DOHH2 (cell line): Measurements from ENCODE around the gene PMM2.

Experiments
- H3F3A ChIP-seq: fragments of 200-600 bp; sonication (generic), shearing (Covaris generic); 2 replicates; pipeline ENCODE4 v1.6.0; 2016; ENCODE audit warnings: antibody characterized with exemption, mild to moderate bottlenecking; ENCODE audit not compliant: control insufficient read depth, insufficient read depth
- H3K27ac ChIP-seq: fragments of 200-600 bp; sonication (generic); 2 replicates; pipeline ENCODE4 v1.5.1; 2014; ENCODE audit warnings: low read depth, mild to moderate bottlenecking, low read length, moderate library complexity
- H3K27me3 ChIP-seq: fragments of 200-600 bp; sonication (generic); 2 replicates; pipeline ENCODE4 v1.6.1; 2014; ENCODE audit warnings: mild to moderate bottlenecking, low read length, mixed read lengths; ENCODE audit not compliant: control insufficient read depth
- H3K36me3 ChIP-seq: fragments of 200-600 bp; sonication (generic); 2 replicates; pipeline ENCODE4 v1.6.1; 2014; ENCODE audit warnings: mild to moderate bottlenecking, low read length, moderate library complexity, mixed read lengths; ENCODE audit not compliant: control insufficient read depth
- H3K4me1 ChIP-seq: fragments of 200-600 bp; sonication (generic); 2 replicates; pipeline ENCODE4 v1.6.1; 2014; ENCODE audit warnings: mild to moderate bottlenecking, low read length, mixed read lengths; ENCODE audit not compliant: control insufficient read depth
- H3K4me2 ChIP-seq: fragments of 200-600 bp; sonication (generic); 2 replicates; pipeline ENCODE4 v1.6.0; 2014; ENCODE audit warnings: mild to moderate bottlenecking, low read length, moderate library complexity
- H3K4me3 ChIP-seq: fragments of 200-600 bp; sonication (generic); 2 replicates; pipeline ENCODE4 v1.5.1; 2014; ENCODE audit warnings: mild to moderate bottlenecking, low read length, mixed read lengths
- H3K79me2 ChIP-seq: fragments of 200-600 bp; sonication (generic); 2 replicates; pipeline ENCODE4 v1.6.1; 2014; ENCODE audit warnings: mild to moderate bottlenecking, low read length, mixed read lengths; ENCODE audit not compliant: control insufficient read depth
- H3K9me2 ChIP-seq: fragments of 200-600 bp; sonication (generic); replicated peaks from 2 replicates; pipeline ENCODE4 v1.6.1; 2014; ENCODE audit warnings: mild to moderate bottlenecking, low read length, mixed read lengths; ENCODE audit not compliant: control insufficient read depth
- H3K9me3 ChIP-seq: fragments of 200-600 bp; sonication (generic); 2 replicates; pipeline ENCODE4 v1.6.1; 2014; ENCODE audit warnings: antibody characterized with exemption, low read length, mixed read lengths; ENCODE audit not compliant: control insufficient read depth, insufficient read depth
- H4K20me1 ChIP-seq: fragments of 200-600 bp; sonication (generic); 2 replicates; pipeline ENCODE4 v1.6.0; 2014; ENCODE audit warnings: low read depth, mild to moderate bottlenecking, antibody characterized with exemption, low read length, moderate library complexity; ENCODE audit not compliant: control insufficient read depth, insufficient read depth
- CTCF ChIP-seq: fragments of 200-600 bp; sonication (generic); IDR thresholded peaks from one replicate; pipeline ENCODE4 v1.5.1; 2014; ENCODE audit warnings: antibody characterized with exemption, mild to moderate bottlenecking, low read depth, low read length; ENCODE audit not compliant: poor library complexity, severe bottlenecking
- EZH2phosphoT487 ChIP-seq: fragments of 200-600 bp; sonication (generic); IDR thresholded peaks from 2 replicates; pipeline ENCODE4 v1.6.1; 2017; ENCODE audit warnings: borderline replicate concordance, mild to moderate bottlenecking, antibody characterized with exemption, low read length, moderate library complexity, mixed read lengths

The PMM2 gene

GRCh38 chr16:8760021-8760420, 37.6 kb upstream of the PMM2 start:
- Histone ChIP-seq H3F3A (no peaks in the 10 kb centered on the region), H3K36me3 (no peaks in the 10 kb centered on the region), H3K9me2 (no peaks in the 10 kb centered on the region), H3K9me3 (no peaks in the 10 kb centered on the region), H3K4me1 (no peaks in the 10 kb centered on the region), H3K79me2 (no peaks in the 10 kb centered on the region), H3K27ac (no peak overlapping the region), H3K4me3 (no peak overlapping the region), H3K27me3 (no peaks in the 10 kb centered on the region), H3K4me2 (no peak overlapping the region), H4K20me1 (no peaks in the 10 kb centered on the region)
- TF ChIP-seq EZH2phosphoT487, result no peak
- no peak for TF ChIP-seq CTCF

- no peak overlapping the region for H3K4me2 ChIP-seq
- H3K4me1 ChIP-seq, result no peaks in the 10 kb centered on the region
- no peak overlapping the region for H3K4me3 ChIP-seq
- no peaks in the 10 kb centered on the region for H3K36me3 ChIP-seq
- no peak overlapping the region for H3K27ac ChIP-seq
- no peaks in the 10 kb centered on the region for H3K9me2 ChIP-seq
- H4K20me1 ChIP-seq, result no peaks in the 10 kb centered on the region
- H3K27me3 ChIP-seq, result no peaks in the 10 kb centered on the region
- TF ChIP-seq CTCF, result no peak
- no peak for TF ChIP-seq EZH2phosphoT487
- H3K79me2 ChIP-seq, result no peaks in the 10 kb centered on the region
- H3K9me3 ChIP-seq, result no peaks in the 10 kb centered on the region
- H3F3A ChIP-seq, result no peaks in the 10 kb centered on the region
Observed at GRCh38 chr16:8761078-8761477, 36.6 kb upstream of the PMM2 start.

GRCh38 chr16:8762254-8762653, 35.4 kb upstream of the PMM2 start:
- Histone ChIP-seq H3K4me3 (no peak overlapping the region), H3K9me2 (no peaks in the 10 kb centered on the region), H3K27ac (no peak overlapping the region), H3K9me3 (no peaks in the 10 kb centered on the region), H3K4me1 (no peaks in the 10 kb centered on the region), H3K36me3 (no peaks in the 10 kb centered on the region), H3F3A (no peaks in the 10 kb centered on the region), H3K27me3 (no peaks in the 10 kb centered on the region), H4K20me1 (no peaks in the 10 kb centered on the region), H3K4me2 (no peak overlapping the region), H3K79me2 (no peaks in the 10 kb centered on the region)
- TF ChIP-seq CTCF (no peak), EZH2phosphoT487 (no peak)

GRCh38 chr16:8763083-8763482, 34.6 kb upstream of the PMM2 start:
- Histone ChIP-seq H3K27ac (no peak overlapping the region), H3K4me2 (no peak overlapping the region), H3K27me3 (no peaks in the 10 kb centered on the region), H3K9me3 (no peaks in the 10 kb centered on the region), H3F3A (no peaks in the 10 kb centered on the region), H3K4me3 (no peak overlapping the region), H3K4me1 (no peaks in the 10 kb centered on the region), H3K9me2 (no peaks in the 10 kb centered on the region), H4K20me1 (no peaks in the 10 kb centered on the region), H3K36me3 (no peaks in the 10 kb centered on the region), H3K79me2 (no peaks in the 10 kb centered on the region)
- TF ChIP-seq EZH2phosphoT487 (no peak), CTCF (no peak)
